Stimulated activated CD4-positive, alpha-beta T cell treated with anti-CD3 and anti-CD28 coated beads, TNF-alpha, amount 100 ng/mL, for 1 hour (primary cell): ENCODE data around the gene MFAP3.

ENCODE experiments used
- DNase-seq, 3 donors: peaks; one replicate each; pipeline ENCODE4 v3.0.0-alpha.2; 2020; ENCODE audit warnings: low read depth in 3 of 3, low spot score in 1 of 3

Gene MFAP3

GRCh38 chr5:154090656-154091055 is 51.9 kb downstream of the MFAP3 start:
- no peak for DNase-seq

- no peak for DNase-seq
These were observed 53.8 kb downstream of the MFAP3 start for GRCh38 chr5:154092356-154093141.

- DNase-seq, result no peak
These were observed 54.4 kb downstream of the MFAP3 start for GRCh38 chr5:154093142-154093532.

GRCh38 chr5:154095904-154096303 is 57.1 kb downstream of the MFAP3 start:
- no peak for DNase-seq

- no peak for DNase-seq
These were observed 58.3 kb downstream of the MFAP3 start for GRCh38 chr5:154097031-154097430.

- no peak for DNase-seq
These were observed 59.7 kb downstream of the MFAP3 start for GRCh38 chr5:154098465-154098864.

GRCh38 chr5:154101184-154101583 is 62.4 kb downstream of the MFAP3 start:
- DNase-seq, result no peak

GRCh38 chr5:154103233-154103632 is 64.5 kb downstream of the MFAP3 start:
- DNase-seq, result no peak
